ENCODE results near the gene ATG2B. TPM values are rescaled to one million over a fixed set of nuclear protein-coding genes. Genes with fewer than 3 reads are reported as not detected.

ATG2B gene
- total RNA-seq, 1 donor from 2014 or later: 25.6 TPM

DNA sequence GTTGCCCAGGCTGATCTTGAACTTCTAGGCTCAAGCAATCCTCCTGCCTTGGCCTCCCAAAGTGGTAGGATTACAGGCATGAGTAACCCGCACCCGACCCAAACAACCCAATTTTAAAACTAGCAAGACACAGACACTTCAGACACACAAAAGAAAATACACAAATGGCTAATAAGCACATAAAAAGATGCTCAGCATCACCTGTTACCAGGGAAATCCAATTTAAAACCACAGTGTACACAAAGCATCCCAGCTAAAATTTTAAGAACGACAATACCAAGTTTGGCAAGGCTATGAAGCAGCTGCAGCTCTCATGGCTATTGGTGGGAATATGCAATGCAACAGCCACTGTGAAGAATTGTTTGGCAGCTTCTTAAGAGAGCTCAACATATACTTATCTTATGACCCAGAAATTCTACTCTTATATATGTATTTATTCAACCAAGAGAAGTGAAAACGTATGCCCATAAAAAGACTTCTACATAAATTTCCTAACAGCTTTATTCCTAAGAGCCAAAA lies 65.1 kb downstream of the ATG2B start:
- Mint-ChIP-seq H3K27ac (no peak overlapping the region), H3K4me3 (no peak overlapping the region), H3K27me3 (ENCODE audit: low read depth) (no peaks in the 10 kb centered on the region), H3K9me3 (no peaks in the 10 kb centered on the region), H3K4me1 (no peaks in the 10 kb centered on the region), H3K36me3 (peaks cover 18% of the 10 kb centered on the region)
- no peak for DNase-seq (ENCODE audit: low spot score in 2 of 2, unreplicated experiment in 2 of 2)
- TF ChIP-seq, protein P1, sequence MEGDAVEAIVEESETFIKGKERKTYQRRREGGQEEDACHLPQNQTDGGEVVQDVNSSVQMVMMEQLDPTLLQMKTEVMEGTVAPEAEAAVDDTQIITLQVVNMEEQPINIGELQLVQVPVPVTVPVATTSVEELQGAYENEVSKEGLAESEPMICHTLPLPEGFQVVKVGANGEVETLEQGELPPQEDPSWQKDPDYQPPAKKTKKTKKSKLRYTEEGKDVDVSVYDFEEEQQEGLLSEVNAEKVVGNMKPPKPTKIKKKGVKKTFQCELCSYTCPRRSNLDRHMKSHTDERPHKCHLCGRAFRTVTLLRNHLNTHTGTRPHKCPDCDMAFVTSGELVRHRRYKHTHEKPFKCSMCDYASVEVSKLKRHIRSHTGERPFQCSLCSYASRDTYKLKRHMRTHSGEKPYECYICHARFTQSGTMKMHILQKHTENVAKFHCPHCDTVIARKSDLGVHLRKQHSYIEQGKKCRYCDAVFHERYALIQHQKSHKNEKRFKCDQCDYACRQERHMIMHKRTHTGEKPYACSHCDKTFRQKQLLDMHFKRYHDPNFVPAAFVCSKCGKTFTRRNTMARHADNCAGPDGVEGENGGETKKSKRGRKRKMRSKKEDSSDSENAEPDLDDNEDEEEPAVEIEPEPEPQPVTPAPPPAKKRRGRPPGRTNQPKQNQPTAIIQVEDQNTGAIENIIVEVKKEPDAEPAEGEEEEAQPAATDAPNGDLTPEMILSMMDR (IDR thresholded peaks at IDR 0.05; ENCODE audit: unreplicated experiment): no peak

DNA sequence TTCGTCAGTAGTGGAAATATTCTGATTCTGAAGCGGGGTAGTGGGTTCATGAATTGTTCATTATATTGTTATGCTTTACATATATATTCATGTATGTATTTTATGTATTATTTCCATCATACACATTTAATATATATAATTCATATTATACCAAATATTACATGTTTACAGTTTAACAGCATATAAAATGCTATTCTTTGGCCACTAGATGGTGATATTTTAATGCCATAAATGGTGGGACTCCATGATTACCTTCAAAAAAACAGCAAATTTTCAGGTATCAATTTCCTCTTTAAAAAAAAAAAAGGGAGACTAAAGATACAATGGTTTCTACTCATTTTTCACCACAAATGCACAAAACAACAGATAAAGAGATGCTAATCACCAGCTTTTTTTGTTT lies 66.1 kb downstream of the ATG2B start:
- Mint-ChIP-seq H3K27ac (no peak overlapping the region), H3K27me3 (ENCODE audit: low read depth) (no peaks in the 10 kb centered on the region), H3K36me3 (peaks cover 17% of the 10 kb centered on the region), H3K4me1 (no peaks in the 10 kb centered on the region), H3K9me3 (no peaks in the 10 kb centered on the region), H3K4me3 (no peak overlapping the region)
- no peak for DNase-seq (ENCODE audit: low spot score in 2 of 2, unreplicated experiment in 2 of 2)
- TF ChIP-seq, protein P1 (IDR thresholded peaks at IDR 0.05; ENCODE audit: unreplicated experiment): peak; percentile 74

DNA sequence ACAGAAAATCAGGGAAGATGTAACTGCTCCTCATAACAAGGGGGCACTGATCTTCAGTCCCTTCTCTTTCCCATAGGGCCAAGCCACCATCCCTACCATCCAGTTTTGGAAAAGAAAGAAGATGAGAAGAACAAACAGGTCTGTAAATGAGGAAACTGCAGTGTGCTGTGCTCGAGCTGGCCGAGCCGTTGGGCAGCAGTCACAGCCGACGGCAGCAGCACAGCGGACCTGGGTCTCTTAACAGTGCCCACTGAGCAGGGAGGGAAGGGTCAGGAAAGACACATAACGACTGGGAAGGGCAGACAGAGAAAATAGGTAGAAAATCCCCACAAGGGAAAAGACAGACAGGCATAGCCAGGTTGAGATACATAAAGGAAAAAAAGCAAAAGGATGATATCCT lies 68.9 kb downstream of the ATG2B start:
- H3K27ac Mint-ChIP-seq: no peak overlapping the region
- H3K4me1 Mint-ChIP-seq: no peaks in the 10 kb centered on the region
- TF ChIP-seq, protein P1 (IDR thresholded peaks at IDR 0.05; ENCODE audit: unreplicated experiment): no peak
- H3K27me3 Mint-ChIP-seq (ENCODE audit: low read depth): no peaks in the 10 kb centered on the region
- no peak overlapping the region for H3K4me3 Mint-ChIP-seq
- H3K9me3 Mint-ChIP-seq: no peaks in the 10 kb centered on the region
- DNase-seq (ENCODE audit: low spot score in 2 of 2, unreplicated experiment in 2 of 2): no peak
- H3K36me3 Mint-ChIP-seq: peaks cover 27% of the 10 kb centered on the region

DNA sequence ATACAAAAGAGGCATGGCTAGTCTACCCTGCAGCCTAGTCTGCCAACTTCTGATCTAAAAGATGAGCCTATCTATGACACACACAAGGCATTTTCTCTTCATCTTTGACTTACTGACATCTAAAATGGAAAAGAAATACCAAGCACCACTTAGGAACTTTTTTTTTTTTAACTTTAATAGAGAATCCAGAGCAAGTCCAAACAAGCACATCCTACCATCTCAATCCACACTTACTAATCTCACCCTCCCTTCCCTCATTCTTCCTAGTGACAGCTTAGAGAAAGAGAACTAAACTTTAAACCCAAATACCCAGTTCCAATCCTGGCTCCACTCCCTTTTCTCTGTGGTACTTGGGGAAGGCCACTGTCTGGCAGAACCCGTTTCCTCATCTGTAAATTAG lies 75.3 kb downstream of the ATG2B start:
- Mint-ChIP-seq H3K9me3 (no peaks in the 10 kb centered on the region), H3K4me3 (no peak overlapping the region), H3K4me1 (peaks cover 38% of the 10 kb centered on the region), H3K27me3 (ENCODE audit: low read depth) (no peaks in the 10 kb centered on the region), H3K27ac (peak overlapping the region; percentile 30), H3K36me3 (peaks cover 27% of the 10 kb centered on the region)
- TF ChIP-seq, protein P1 (IDR thresholded peaks at IDR 0.05; ENCODE audit: unreplicated experiment): no peak
- no peak for DNase-seq (ENCODE audit: low spot score in 2 of 2, unreplicated experiment in 2 of 2)

DNA sequence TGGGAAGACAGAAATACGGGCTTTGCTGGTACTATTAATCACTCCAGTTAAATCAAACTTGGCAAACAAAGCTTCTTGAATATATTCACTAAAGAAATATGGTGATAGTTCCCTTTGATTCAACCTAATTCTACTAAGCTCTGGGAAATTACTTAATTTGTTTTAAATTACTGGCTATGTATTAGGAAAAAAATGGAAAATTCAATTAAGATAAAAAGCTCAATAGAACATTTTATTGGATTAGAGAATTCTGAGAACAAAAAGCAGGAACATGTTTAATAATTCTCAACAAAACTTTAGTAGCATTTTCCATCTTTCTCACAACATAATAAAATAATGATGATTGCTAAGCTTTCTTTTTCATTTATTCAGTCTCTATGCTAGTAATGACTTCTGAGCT lies 76.9 kb downstream of the ATG2B start:
- H3K4me3 Mint-ChIP-seq: peak overlapping the region; percentile 55
- peaks cover 24% of the 10 kb centered on the region for H3K36me3 Mint-ChIP-seq
- no peaks in the 10 kb centered on the region for H3K27me3 Mint-ChIP-seq (ENCODE audit: low read depth)
- TF ChIP-seq, protein P1 (IDR thresholded peaks at IDR 0.05; ENCODE audit: unreplicated experiment): no peak
- peaks cover 48% of the 10 kb centered on the region for H3K4me1 Mint-ChIP-seq
- peak overlapping the region; percentile 96 for H3K27ac Mint-ChIP-seq
- DNase-seq (ENCODE audit: low spot score in 2 of 2, unreplicated experiment in 2 of 2): no peak
- H3K9me3 Mint-ChIP-seq: no peaks in the 10 kb centered on the region

DNA sequence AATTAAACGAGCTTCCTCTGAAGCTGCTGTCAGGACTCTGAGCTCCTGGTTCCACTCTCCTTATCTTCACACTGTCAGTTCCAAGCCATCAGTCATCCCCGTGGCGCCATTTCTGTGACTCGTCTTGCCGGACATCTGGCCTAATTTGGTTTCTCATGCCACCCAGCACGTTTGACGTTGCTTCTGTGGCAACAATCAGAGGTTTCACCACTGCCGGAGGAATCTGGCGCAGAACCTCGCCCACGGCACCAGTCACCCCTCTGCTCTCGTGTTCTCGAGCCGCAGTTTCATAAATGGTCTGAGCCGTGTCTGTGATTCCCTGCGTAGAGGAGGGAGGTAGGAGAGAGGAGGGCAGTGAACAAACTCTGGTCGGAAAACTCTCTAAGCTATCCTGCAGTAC lies 77.5 kb downstream of the ATG2B start:
- H3K4me3 Mint-ChIP-seq: peak overlapping the region; percentile 55
- peak overlapping the region; percentile 96 for H3K27ac Mint-ChIP-seq
- TF ChIP-seq, protein P1 (IDR thresholded peaks at IDR 0.05; ENCODE audit: unreplicated experiment): no peak
- H3K9me3 Mint-ChIP-seq: no peaks in the 10 kb centered on the region
- no peaks in the 10 kb centered on the region for H3K27me3 Mint-ChIP-seq (ENCODE audit: low read depth)
- DNase-seq (ENCODE audit: low spot score in 2 of 2, unreplicated experiment in 2 of 2): peak in 1 of 2 experiments; percentile 55
- peaks cover 23% of the 10 kb centered on the region for H3K36me3 Mint-ChIP-seq
- H3K4me1 Mint-ChIP-seq: peaks cover 51% of the 10 kb centered on the region

Measured in mesothelial cell of epicardium (in vitro differentiated cells).